Neural cell (in vitro differentiated cells): ENCODE measurements around the gene MRPS26. TPM values are rescaled to one million over a fixed set of nuclear protein-coding genes. Genes with fewer than 3 reads are reported as not detected.

Experiments
- H2AFZ ChIP-seq: fragments of 200-600, 300-800 bp; sonication (generic), shearing (Covaris generic); 2 replicates; pipeline ENCODE4 v1.6.0; 2014; ENCODE audit warnings: low read depth, mild to moderate bottlenecking, antibody characterized with exemption, low read length, moderate library complexity
- H3F3A ChIP-seq: fragments of 200-600 bp; shearing (Covaris generic); 2 replicates; pipeline ENCODE4 v1.6.1; 2016; ENCODE audit warnings: mild to moderate bottlenecking, moderate library complexity, mixed read lengths, antibody characterized with exemption, low read length; ENCODE audit not compliant: insufficient read depth, poor library complexity, severe bottlenecking
- H3K27ac ChIP-seq: fragments of 200-600, 300-800 bp; sonication (generic), shearing (Covaris generic); 2 replicates; pipeline ENCODE4 v1.5.1; 2014; ENCODE audit warnings: mild to moderate bottlenecking, low read length, moderate library complexity
- H3K27me3 ChIP-seq: fragments of 300-800, 200-600 bp; sonication (generic), shearing (Covaris generic); 2 replicates; pipeline ENCODE4 v1.6.0; 2014; ENCODE audit warnings: mild to moderate bottlenecking, low read depth, low read length, moderate library complexity; ENCODE audit not compliant: insufficient read depth
- H3K36me3 ChIP-seq: fragments of 300-800, 200-600 bp; sonication (generic), shearing (Covaris generic); 2 replicates; pipeline ENCODE4 v1.5.1; 2014; ENCODE audit warnings: mild to moderate bottlenecking, antibody characterized with exemption, low read length, moderate library complexity; ENCODE audit not compliant: insufficient read depth
- H3K4me2 ChIP-seq: fragments of 300-800, 200-600 bp; sonication (generic), shearing (Covaris generic); 2 replicates; pipeline ENCODE4 v1.6.0; 2014; ENCODE audit warnings: mild to moderate bottlenecking, low read length
- H3K4me3 ChIP-seq: fragments of 300-800, 200-600 bp; sonication (generic), shearing (Covaris generic); 2 replicates; pipeline ENCODE4 v1.5.1; 2014; ENCODE audit warnings: mild to moderate bottlenecking, low read length, moderate library complexity
- H3K79me2 ChIP-seq: fragments of 200-600 bp; shearing (Covaris generic); replicated peaks from 2 replicates; pipeline ENCODE4 v1.6.0; 2014; ENCODE audit warnings: mild to moderate bottlenecking, low read length, moderate library complexity; ENCODE audit not compliant: insufficient read depth
- H3K9ac ChIP-seq: fragments of 300-800, 200-600 bp; sonication (generic), shearing (Covaris generic); 2 replicates; pipeline ENCODE4 v1.6.1; 2016; ENCODE audit warnings: mild to moderate bottlenecking, low read length, mixed read lengths
- H3K9me2 ChIP-seq: fragments of 200-600 bp; shearing (Covaris generic); 2 replicates; pipeline ENCODE4 v1.6.1; 2016; ENCODE audit warnings: mild to moderate bottlenecking, low read length, mixed read lengths; ENCODE audit not compliant: insufficient read depth
- H3K9me3 ChIP-seq: fragments of 200-600, 300-800 bp; sonication (generic), shearing (Covaris generic); 2 replicates; pipeline ENCODE4 v1.6.1; 2016; ENCODE audit warnings: mild to moderate bottlenecking, mixed run types, low read length, moderate library complexity, mixed read lengths
- H4K20me1 ChIP-seq: fragments of 200-600 bp; shearing (Covaris generic); 2 replicates; pipeline ENCODE4 v1.6.1; 2016; ENCODE audit warnings: mild to moderate bottlenecking, mixed run types; ENCODE audit not compliant: insufficient read depth
- CTCF ChIP-seq: fragments of 450-650 bp; IDR thresholded peaks from 2 replicates; pipeline ENCODE4 v1.5.1; 2014; ENCODE audit warnings: antibody characterized with exemption, mild to moderate bottlenecking, moderate library complexity; ENCODE audit not compliant: poor library complexity, severe bottlenecking
- EP300 ChIP-seq: fragments of 450-650 bp; conservative IDR thresholded peaks from 2 replicates; pipeline ENCODE4 v1.6.1; 2014; ENCODE audit warnings: antibody characterized with exemption, mild to moderate bottlenecking, moderate library complexity; ENCODE audit not compliant: poor library complexity, severe bottlenecking
- EZH2 ChIP-seq: fragments of 200-600, 300-800 bp; shearing (Covaris generic), sonication (generic); IDR thresholded peaks from 2 replicates; pipeline ENCODE4 v1.6.1; 2014; ENCODE audit warnings: antibody characterized with exemption, low read length, borderline replicate concordance, mild to moderate bottlenecking; ENCODE audit not compliant: insufficient read depth, poor library complexity, severe bottlenecking
- MXI1 ChIP-seq: fragments of 450-650 bp; conservative IDR thresholded peaks from 2 replicates; pipeline ENCODE4 v1.6.1; 2014; ENCODE audit warnings: antibody characterized with exemption, mild to moderate bottlenecking; ENCODE audit not compliant: poor library complexity, severe bottlenecking
- POLR2AphosphoS5 ChIP-seq: IDR thresholded peaks from 2 replicates; pipeline ENCODE4 v1.6.1; 2012
- RAD21 ChIP-seq: fragments of 450-650 bp; conservative IDR thresholded peaks from 2 replicates; pipeline ENCODE4 v1.6.1; 2014; ENCODE audit warnings: antibody characterized with exemption, mild to moderate bottlenecking, moderate library complexity
- REST ChIP-seq: IDR thresholded peaks from 2 replicates; pipeline ENCODE4 v1.6.1; 2012; ENCODE audit warnings: borderline replicate concordance
- SMC3 ChIP-seq: fragments of 450-650 bp; conservative IDR thresholded peaks from 2 replicates; pipeline ENCODE4 v1.6.1; 2014; ENCODE audit warnings: antibody characterized with exemption, mild to moderate bottlenecking, moderate library complexity; ENCODE audit not compliant: poor library complexity
- TAF1 ChIP-seq: IDR thresholded peaks from 2 replicates; pipeline ENCODE4 v1.6.1; 2012; ENCODE audit warnings: low read depth
- polyA plus RNA-seq: library from polyadenylated mRNA; depleted of rRNA; stranded (reverse); fragments of >200 nt; gene quantifications from 2 replicates; pipeline ENCODE4 v1.2.3, GENCODE V29; 2014

MRPS26 gene
- polyA plus RNA-seq, 1 donor from 2014 or later: 134 TPM

- H3K27ac ChIP-seq: no peak overlapping the region
- H3K4me3 ChIP-seq: no peak overlapping the region
- no peak for TF ChIP-seq SMC3
- no peak for TF ChIP-seq REST
- no peak for TF ChIP-seq CTCF
- no peak for TF ChIP-seq TAF1
- no peak for TF ChIP-seq RAD21
- TF ChIP-seq MXI1: no peak
- TF ChIP-seq EP300: no peak
- TF ChIP-seq POLR2AphosphoS5: no peak
- no peaks in the 10 kb centered on the region for H3K79me2 ChIP-seq
- H2AFZ ChIP-seq: no peak overlapping the region
- no peaks in the 10 kb centered on the region for H3F3A ChIP-seq
- H3K27me3 ChIP-seq: peaks cover 37% of the 10 kb centered on the region
- H4K20me1 ChIP-seq: no peaks in the 10 kb centered on the region
- no peak overlapping the region for H3K4me2 ChIP-seq
- no peaks in the 10 kb centered on the region for H3K36me3 ChIP-seq
- no peaks in the 10 kb centered on the region for H3K9me3 ChIP-seq
- no peaks in the 10 kb centered on the region for H3K9me2 ChIP-seq
- H3K9ac ChIP-seq: no peak overlapping the region
Measured at GRCh38 chr20:3084986-3085360, 39.1 kb downstream of the MRPS26 start.

- peaks cover 37% of the 10 kb centered on the region for H3K27me3 ChIP-seq
- no peaks in the 10 kb centered on the region for H3K79me2 ChIP-seq
- H2AFZ ChIP-seq: no peak overlapping the region
- H3K4me3 ChIP-seq: no peak overlapping the region
- TF ChIP-seq REST (no peak), SMC3 (no peak), POLR2AphosphoS5 (no peak), MXI1 (no peak), EZH2 (no peak), RAD21 (no peak), CTCF (no peak), EP300 (no peak), TAF1 (no peak)
- H3K27ac ChIP-seq: no peak overlapping the region
- H3K9me3 ChIP-seq: no peaks in the 10 kb centered on the region
- no peak overlapping the region for H3K9ac ChIP-seq
- H4K20me1 ChIP-seq: no peaks in the 10 kb centered on the region
- H3K4me2 ChIP-seq: no peak overlapping the region
- H3K9me2 ChIP-seq: no peaks in the 10 kb centered on the region
- no peaks in the 10 kb centered on the region for H3F3A ChIP-seq
- H3K36me3 ChIP-seq: no peaks in the 10 kb centered on the region
Measured at GRCh38 chr20:3085571-3086072, 39.8 kb downstream of the MRPS26 start.
